ENCODE measurements around the gene IFNLR1.

IFNLR1 gene

DNA sequence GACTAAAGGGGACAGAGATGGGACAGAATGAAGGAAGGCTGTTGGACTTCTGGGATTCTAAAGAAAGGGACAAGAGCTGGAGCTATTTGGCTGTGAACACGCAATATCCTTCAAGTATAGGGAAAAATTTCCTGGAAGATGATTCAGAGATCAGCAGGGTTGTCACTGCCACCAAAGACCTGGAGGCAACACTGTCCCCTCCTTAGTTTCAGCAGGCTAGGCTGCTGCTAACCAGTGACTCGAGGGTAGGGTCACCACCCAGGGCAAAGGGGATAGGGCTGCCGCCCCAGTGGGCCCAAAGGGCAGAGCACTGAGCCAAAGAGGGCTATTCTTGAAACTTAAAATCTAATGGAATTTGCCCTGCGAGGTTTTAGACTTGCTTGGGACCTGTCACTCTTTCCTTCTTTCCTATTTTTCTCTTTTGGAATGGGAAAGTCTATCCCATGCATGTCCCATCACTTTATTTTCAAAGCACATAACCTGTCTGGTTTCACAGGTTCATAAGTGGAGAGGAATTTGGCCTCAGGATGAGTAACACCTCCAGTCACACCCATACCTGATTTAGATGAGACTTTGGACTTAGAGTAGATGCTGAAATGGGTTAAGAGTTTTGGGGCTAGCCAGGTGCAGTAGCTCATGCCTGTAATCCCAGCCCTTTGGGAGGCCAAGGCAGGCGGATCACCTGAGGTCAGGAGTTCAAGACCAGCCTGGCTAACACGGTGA lies 11.9 kb downstream of the IFNLR1 start:
- DNase-seq = no peak

DNA sequence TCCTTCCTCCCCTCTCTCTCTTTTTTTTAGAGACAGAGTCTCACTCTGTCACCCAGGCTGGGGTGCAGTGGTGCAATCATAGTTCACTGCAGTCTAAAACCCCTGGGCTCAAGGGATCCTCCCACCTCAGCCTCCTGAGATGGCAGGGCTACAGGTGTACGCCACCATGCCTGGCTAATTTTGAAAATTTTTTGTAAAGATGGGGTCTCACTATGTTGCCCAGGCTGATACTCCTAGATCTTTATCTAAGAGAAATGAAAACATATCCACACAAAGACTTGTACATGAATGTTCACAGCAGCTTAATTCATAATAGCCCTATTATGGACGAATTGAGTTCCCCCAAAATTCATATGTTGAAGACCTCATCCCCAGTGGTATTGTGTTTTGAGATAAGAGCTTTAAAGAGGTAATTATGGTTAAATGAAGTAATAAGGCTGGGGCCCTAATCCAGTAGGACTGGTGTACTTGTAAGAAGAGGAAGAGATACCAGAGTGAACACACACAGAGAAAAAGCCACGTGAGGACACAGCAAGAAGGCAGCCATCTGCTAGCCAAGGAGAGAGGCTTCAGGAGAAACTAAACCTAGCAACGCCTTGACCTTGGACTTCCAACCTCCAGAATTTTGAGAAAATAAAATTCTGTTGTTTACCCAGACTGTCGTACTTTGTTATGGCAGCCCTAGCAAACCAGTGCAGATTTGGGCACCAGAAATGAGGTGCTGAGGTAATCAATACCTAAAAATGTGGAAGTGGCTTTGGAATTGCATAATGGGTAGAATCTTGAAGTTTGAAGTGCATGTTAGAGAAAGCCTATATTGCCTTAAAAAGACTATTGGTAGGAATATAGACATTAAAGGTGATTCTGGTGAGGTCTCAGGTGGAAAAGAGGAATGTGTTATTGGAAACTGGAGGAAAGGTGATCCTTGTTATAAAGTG lies 13.2 kb downstream of the IFNLR1 start:
- DNase-seq = no peak

- DNase-seq = no peak
Measured at GRCh38 chr1:24172598-24172997, 14.5 kb downstream of the IFNLR1 start.

- DNase-seq = no peak
Measured at GRCh38 chr1:24169286-24169685, 17.8 kb downstream of the IFNLR1 start.

GRCh38 chr1:24168245-24168644 lies 18.8 kb downstream of the IFNLR1 start:
- DNase-seq = no peak

GRCh38 chr1:24167008-24167407 lies 20.1 kb downstream of the IFNLR1 start:
- no peak for DNase-seq

GRCh38 chr1:24165500-24165899 lies 21.6 kb downstream of the IFNLR1 start:
- DNase-seq = no peak

- DNase-seq = no peak
Measured at GRCh38 chr1:24164004-24164403, 23.1 kb downstream of the IFNLR1 start.

DNA sequence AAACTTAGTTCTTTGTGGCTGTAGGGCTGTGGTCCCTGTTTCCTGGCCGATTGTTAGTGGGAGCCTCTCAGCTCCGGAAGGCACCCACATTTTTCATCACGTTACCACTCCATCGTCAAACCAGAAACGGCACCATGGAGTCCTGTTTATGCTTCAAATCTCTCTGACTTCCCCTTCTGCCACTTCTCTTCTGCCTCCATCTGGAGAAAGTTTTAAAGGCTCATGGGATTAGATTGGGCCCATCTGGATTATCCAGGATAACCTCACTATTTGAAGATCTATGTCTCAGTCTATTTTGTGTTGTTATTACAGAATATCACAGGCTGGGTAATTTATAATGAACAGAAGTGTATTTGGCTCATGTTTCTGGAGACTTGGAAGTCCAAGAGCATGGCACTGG lies 24.9 kb downstream of the IFNLR1 start:
- peak; percentile 83 for DNase-seq

DNA sequence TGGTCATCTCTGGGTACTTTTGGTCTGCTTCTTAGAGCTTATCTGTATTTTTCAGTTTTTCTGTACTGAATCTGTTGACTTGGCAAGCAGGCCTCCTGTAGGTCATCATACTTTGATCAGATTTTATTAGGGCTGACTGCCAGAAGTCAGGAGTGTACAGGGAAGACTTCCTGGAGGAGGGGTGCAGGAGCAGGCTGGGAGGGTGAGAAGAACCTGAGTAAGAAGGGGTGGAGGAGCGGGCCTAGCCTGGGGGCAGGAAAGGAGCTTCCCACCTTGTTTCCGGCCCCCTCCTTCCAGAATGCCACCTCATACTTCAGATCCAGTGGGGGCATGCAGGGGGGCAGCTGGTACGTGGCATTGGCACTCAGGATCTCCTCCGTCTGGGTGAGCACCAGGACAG lies 25.8 kb downstream of the IFNLR1 start:
- no peak for DNase-seq

DNA sequence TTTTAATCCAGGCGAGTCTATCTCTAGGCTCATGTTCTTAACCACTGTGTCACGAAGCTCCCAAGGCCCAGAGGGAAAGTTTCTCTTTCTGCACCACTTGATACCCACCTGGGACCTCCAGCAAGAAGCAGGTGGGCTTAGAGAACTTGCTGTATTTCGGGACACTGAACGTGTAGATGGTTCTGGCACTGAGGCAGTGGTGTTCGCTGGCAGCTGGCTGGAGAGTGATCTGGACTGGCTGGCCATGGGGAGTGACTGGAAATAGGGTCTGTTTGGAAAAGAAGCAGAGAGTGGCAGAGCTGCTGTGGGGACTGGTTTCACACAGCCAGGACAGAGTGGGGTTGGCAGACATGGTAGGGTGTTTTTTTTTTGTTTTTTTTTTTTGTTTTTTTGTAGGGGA lies 27.7 kb downstream of the IFNLR1 start:
- DNase-seq = no peak

GRCh38 chr1:24157918-24158481 lies 29.1 kb downstream of the IFNLR1 start:
- DNase-seq = no peak

DNA sequence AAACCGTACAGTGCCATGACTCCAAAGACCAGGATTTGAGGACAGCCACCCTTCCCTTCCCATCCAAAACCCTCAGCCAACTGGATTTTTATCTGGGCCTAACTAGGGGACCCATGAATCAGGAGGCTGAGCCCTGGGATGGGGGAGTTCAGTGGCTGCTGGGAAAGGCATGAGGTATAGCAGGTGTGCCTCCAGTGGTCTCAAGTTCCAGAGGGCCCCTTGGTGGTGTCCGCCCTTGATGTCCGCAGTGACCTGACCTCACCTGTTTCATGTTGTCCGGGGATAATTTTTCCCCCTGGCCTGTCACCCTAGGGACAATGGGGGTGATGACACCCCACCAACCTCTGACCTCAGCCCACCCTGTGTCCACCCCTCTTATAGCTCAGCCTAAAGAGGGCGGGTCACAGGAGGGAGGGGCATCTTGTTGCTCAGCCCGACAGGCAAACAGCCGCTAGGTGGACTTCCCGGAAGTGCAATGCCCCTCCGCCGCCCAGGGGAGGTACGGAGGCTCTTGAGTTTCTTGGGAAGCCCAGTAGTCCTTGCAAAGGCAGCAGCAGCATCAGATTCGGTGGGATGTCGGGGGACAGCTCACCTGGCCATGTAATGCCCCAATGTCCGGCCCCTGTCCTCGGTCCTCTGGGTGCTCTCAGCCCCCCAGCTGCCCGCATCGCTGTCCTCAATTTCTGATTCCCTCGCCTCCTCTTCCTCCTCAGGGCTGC lies 30.4 kb downstream of the IFNLR1 start:
- no peak for DNase-seq

- DNase-seq = no peak
Measured at GRCh38 chr1:24155011-24155782, 31.9 kb downstream of the IFNLR1 start.

DNA sequence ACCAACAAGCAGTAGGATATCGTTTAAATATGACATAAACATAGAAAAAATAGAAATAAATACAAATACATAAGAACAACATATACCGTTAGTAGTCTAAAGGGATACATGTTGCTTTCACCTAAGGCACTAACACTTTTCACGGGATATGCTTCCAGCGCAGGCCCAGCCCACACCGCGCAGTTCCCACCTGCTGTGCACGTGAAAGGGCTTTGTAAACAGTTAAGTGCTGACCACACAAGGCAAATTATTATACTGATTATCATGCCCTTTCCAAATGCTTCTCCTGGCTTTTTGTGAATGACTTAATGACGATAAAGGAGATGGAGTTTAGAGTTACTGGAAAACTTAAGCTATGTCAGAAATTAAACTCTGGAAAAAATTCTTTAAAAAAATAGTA lies 32.9 kb downstream of the IFNLR1 start:
- no peak for DNase-seq

GRCh38 chr1:24152631-24153494 lies 34.2 kb downstream of the IFNLR1 start:
- DNase-seq = no peak

- DNase-seq = no peak
Measured at GRCh38 chr1:24151175-24151533, 35.9 kb downstream of the IFNLR1 start.

DNA sequence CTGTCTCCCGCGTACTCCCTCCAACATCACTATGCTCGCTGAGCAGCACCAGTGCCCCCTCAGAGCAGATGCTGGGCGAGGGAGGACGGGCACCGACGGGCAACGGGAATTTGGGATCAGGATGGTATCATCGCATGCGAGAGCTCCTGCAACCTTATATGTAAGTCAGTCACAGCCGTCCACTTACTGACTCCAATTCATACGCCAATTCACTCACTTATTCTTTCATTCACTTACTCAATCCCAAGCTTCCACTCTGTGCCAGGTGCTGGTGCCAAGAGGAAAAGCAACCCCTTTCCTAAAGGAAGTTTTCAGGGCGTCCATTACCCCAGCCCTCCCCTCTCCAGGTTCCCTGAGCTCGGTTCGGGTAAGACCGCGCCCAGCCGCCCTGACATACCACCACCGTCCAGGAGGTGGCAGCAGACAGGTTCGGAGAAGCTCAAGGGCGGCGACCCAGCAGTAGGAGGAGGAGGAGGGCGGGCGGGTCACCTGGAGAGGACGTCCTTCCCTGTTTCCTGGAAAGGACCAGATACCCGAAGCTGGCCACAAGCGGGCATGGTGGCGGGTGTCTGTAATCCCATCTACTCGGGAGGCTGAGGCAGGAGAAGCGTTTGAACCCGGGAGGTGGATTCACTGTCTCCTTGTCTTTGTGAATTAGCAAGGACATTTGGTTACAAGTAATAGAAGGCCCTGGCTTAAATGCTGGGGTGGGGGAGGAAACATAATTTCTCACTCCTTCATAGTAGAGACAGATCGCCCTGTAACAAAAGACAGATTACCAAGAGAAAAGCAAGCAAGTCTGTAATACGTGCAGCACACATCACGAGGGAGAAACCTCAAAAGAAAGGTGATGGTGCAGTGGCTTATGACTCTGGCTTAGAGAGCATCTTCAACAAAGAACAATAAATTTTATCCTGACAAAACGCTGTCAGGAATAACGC lies 36.6 kb downstream of the IFNLR1 start:
- DNase-seq = peak; percentile 38

- DNase-seq = no peak
Measured at GRCh38 chr1:24149866-24150233, 37.2 kb downstream of the IFNLR1 start.

DNA sequence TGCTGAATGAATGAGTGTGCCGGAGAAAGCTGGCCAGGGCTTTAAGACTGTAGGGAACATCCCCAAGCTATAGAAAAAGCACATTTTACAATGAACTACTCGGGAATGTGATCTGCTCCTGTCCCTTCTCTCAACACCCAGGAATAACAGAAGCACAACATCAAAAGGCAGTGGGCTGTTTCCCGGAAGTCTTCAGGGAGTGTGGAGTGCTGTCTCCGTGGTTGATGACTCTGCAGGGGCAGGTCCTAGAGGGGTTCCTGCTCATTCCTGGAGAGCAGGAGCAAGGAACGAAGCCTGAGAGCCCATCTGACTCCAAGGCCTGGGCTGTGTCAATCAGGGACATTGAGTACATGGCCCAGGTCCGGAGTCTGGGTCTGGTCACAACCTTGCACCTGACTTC lies 39.3 kb downstream of the IFNLR1 start:
- no peak for DNase-seq
